ENCODE data around the gene SDK1.

The SDK1 gene

DNA sequence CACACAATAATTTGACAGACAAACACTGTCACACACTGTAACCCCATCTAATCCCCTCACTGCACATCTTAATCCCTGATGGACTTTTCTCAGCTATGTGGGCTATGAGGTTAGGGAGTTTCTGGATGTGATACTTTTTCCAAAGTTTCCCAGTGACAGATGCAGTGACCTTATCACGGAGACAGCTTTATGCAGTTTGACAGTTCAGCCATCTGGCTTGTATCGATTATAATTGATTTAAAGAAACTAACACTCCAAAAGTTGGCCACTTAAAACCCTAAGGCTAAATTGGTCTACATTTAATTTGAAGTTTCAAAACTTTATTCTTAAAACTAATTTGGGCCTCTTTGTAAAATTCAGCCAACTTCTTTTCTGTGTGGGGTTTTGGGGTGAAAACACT is 196.7 kb downstream of the SDK1 start:
- TF ChIP-seq, protein P1, sequence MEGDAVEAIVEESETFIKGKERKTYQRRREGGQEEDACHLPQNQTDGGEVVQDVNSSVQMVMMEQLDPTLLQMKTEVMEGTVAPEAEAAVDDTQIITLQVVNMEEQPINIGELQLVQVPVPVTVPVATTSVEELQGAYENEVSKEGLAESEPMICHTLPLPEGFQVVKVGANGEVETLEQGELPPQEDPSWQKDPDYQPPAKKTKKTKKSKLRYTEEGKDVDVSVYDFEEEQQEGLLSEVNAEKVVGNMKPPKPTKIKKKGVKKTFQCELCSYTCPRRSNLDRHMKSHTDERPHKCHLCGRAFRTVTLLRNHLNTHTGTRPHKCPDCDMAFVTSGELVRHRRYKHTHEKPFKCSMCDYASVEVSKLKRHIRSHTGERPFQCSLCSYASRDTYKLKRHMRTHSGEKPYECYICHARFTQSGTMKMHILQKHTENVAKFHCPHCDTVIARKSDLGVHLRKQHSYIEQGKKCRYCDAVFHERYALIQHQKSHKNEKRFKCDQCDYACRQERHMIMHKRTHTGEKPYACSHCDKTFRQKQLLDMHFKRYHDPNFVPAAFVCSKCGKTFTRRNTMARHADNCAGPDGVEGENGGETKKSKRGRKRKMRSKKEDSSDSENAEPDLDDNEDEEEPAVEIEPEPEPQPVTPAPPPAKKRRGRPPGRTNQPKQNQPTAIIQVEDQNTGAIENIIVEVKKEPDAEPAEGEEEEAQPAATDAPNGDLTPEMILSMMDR (IDR thresholded peaks at IDR 0.05; ENCODE audit: low read depth, low read length, missing control alignments): no peak
- no peak overlapping the region for H3K4me3 ChIP-seq (ENCODE audit: low read depth, low read length)
- no peak for DNase-seq (ENCODE audit: low read depth)

DNA sequence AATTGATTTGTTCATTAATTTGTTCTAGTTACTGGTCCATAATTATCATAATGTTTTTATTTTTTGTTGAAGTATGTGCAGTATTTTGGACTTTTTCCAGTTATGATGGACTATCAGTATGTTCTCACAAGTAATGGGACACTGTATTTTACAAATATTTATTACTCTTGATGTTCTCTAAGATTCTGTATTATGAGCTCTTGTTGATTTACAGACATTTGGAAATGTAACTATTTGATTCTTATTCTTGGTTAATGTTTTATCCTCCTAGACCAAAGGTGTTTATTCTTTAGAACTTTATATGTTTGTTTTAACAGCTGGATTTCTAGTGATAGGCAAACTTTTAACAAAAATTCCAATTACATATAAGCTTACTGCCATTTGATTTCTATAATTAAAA is 200.6 kb downstream of the SDK1 start:
- no peak overlapping the region for H3K4me3 ChIP-seq (ENCODE audit: low read depth, low read length)
- DNase-seq (ENCODE audit: low read depth): no peak
- TF ChIP-seq, protein P1 (IDR thresholded peaks at IDR 0.05; ENCODE audit: low read depth, low read length, missing control alignments): no peak

DNA sequence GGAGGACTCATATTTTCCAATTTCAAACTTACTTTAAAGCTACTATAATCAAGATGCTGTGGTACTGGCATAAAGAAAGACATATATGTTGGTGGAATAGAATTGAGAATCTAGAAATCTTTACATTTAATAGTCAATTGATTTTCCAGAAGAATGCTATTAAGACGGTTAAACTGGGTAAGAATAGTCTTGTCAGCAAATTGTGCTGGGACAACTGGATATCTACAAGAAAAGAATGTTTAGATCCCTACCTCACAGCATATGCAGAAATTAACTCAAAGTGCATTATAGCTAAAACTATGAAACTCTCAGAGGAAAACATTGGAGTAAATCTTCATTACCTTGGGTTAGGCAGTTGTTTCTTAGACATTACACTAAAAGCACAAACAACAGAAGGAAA is 203.3 kb downstream of the SDK1 start:
- no peak overlapping the region for H3K4me3 ChIP-seq (ENCODE audit: low read depth, low read length)
- TF ChIP-seq, protein P1 (IDR thresholded peaks at IDR 0.05; ENCODE audit: low read depth, low read length, missing control alignments): no peak
- DNase-seq (ENCODE audit: low read depth): no peak

DNA sequence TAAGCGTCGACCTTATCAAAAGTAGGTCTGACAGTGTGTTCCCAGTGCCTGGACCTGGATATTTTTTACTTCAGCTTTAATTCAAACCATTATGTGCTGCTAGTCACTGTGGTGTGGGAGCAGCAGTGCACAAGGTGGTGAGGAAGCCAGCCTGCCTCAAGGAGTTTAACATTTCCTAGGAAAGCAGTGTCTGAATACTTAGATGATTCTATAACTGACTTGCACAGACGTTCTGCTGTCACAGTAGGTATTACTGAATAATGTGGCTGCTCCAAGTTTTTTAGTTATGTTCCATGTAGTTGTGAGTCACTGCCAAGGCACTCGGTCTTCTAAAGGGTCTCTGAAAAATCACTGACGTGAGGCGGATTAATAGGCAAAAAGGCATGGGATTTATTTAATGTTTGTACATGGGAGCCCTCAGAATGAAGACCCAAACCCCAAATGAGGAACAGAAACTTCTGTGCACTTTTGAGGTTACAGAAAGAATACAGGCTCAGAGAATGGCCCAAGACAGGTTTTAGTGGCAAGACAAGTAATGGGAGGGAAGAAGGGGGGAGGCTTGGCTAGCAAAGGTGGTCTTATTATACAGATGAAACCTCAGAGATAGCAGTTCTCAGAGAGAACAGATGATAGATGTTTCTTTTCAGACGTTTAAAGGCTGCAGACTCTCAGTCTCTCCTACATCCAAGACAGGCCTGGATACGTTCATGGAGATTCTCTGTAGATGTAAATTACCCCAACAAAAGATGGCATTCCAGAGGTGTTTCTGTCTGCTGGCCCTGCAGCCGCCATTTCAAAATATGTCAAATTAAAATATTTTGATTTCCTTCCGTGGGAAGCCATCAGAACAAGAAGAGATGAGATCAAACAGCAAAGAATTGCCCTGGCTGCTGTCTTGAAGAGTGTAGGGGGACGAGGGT is 209.3 kb downstream of the SDK1 start:
- H3K4me3 ChIP-seq (ENCODE audit: low read depth, low read length): no peak overlapping the region
- no peak for DNase-seq (ENCODE audit: low read depth)
- TF ChIP-seq, protein P1 (IDR thresholded peaks at IDR 0.05; ENCODE audit: low read depth, low read length, missing control alignments): no peak

DNA sequence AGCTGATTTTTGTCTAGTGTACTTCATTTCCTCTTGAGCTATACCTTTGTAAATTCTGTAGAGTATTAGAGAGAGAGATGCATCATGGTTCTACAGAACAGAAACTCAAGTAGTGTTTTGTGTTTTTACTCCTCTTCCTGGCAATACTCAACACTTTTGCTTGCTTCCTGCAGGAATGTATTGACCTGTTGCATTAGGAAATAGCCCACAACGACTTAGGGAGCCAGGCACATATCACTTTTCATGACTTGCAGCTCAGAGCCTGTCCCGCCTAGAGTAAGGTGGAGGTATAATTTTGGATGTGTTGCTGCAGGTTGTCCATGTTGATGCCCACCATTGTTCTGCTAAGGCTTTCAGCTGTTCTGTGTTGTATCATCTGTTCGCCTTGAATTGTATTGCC is 216.3 kb downstream of the SDK1 start:
- TF ChIP-seq, protein P1 (IDR thresholded peaks at IDR 0.05; ENCODE audit: low read depth, low read length, missing control alignments): no peak
- DNase-seq (ENCODE audit: low read depth): no peak
- H3K4me3 ChIP-seq (ENCODE audit: low read depth, low read length): no peak overlapping the region

DNA sequence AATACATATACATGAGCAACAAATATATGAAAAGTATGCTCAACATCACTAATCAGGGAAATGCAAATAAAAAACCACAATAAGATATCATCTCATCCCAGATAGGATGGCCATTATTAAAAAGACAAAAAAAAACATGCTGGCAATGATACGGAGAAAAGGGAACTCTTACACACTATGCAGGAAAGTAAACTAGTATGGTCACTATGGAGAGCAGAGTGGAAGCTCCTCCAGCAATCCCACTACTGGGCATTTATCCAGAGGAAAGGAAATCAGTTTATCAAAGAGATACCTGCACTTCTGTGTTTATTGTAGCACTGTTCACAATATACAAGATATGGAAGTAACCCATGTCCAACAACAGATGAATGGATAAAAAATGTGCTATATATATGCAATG is 217.5 kb downstream of the SDK1 start:
- no peak for DNase-seq (ENCODE audit: low read depth)
- no peak overlapping the region for H3K4me3 ChIP-seq (ENCODE audit: low read depth, low read length)
- TF ChIP-seq, protein P1 (IDR thresholded peaks at IDR 0.05; ENCODE audit: low read depth, low read length, missing control alignments): no peak

DNA sequence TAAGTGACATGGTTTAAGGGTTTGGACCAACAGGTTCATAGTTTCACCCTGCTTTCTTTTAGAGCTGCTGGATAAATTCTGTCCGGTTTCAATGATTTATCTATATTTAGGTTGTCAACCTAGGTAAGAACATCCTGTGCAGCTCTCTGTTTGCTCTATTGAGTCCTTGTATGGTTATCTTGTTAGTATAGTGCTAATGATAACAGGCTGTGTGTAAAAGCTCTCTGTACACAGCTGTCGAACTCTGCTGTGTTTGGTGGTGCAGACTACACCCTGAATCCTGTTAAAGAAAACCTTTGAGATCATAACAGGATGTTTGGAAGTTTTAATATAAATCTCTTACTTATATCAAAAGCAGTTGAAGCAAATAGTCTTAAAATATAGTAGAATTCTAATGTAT is 219.2 kb downstream of the SDK1 start:
- DNase-seq (ENCODE audit: low read depth): no peak
- TF ChIP-seq, protein P1 (IDR thresholded peaks at IDR 0.05; ENCODE audit: low read depth, low read length, missing control alignments): no peak
- H3K4me3 ChIP-seq (ENCODE audit: low read depth, low read length): no peak overlapping the region
